CD4-positive, alpha-beta T cell treated with Interleukin-12 subunit alpha and Interleukin-12 subunit beta, for 1 hour (primary cell): ENCODE data around the gene DNM3.

Source experiments
- DNase-seq: peaks from one replicate; pipeline ENCODE4 v3.0.0-alpha.2; 2020

Gene DNM3

GRCh38 chr1:172380441-172381244, 539.3 kb downstream of the DNM3 start:
- DNase-seq, result peak; percentile 74

GRCh38 chr1:172381946-172382345, 540.6 kb downstream of the DNM3 start:
- DNase-seq, result no peak

- DNase-seq, result no peak
Observed at GRCh38 chr1:172382406-172382805, 541.1 kb downstream of the DNM3 start.

GRCh38 chr1:172382990-172383389, 541.7 kb downstream of the DNM3 start:
- DNase-seq, result no peak

- no peak for DNase-seq
Observed at GRCh38 chr1:172383536-172383935, 542.2 kb downstream of the DNM3 start.

DNA sequence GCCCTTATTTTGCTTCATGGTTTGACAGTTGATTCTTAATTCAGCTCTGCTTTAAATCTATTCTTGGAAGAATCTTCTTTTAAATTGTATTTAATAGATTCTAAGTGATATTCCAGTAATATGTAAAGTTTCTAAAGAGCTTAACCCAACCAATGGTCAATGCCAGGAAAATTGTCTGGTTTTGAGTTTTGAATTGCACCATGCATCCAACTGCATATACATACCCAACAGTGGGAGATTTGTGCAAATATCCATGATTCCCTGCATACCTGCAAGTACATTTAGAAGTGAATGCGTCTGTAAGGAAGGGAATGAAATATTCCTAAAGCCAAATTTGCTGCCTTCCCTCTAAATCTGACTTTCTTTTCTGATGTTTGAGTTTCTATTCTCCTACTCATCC, 543.4 kb downstream of the DNM3 start:
- DNase-seq, result no peak

DNA sequence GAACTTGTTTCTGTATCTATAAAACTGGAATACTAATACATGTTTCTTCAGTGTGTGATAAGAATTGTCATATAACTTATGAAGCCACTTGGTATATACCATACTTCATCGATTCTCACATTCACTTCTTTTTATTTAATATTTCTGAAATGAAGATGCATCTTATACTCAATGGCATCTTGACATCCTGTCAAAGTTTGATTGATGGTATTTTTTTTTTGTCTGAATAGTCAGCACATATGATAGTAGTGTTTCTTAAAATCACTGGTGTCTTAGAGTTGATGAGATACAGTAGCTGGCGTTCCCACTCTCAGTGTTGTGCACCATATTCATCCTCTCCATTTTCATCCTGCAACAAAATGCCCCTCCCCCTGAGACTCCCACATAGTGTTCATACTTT, 544.7 kb downstream of the DNM3 start:
- DNase-seq, result no peak

GRCh38 chr1:172388490-172388889, 547.2 kb downstream of the DNM3 start:
- no peak for DNase-seq

GRCh38 chr1:172390301-172390682, 549.0 kb downstream of the DNM3 start:
- no peak for DNase-seq

- no peak for DNase-seq
Observed at GRCh38 chr1:172390683-172391551, 549.6 kb downstream of the DNM3 start.

DNA sequence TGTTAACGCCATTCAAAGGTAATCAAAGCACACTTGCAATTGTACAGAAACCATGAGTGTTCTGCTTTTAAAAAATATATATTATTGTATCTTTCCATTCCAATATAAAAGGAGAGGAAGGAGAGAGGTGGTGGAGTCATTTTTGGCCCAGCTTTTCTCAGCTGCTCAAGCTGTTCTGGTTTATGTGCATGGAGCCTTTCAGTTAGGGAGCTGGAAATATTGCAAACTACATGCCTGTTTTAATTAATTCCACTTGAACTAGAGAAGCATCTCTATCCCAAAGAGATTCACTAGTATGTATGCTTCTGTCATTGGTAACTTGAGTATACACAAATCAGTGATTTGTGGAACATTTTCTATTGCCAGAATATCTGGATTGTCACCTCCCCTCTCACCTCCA, 550.7 kb downstream of the DNM3 start:
- no peak for DNase-seq

GRCh38 chr1:172393354-172393753, 552.1 kb downstream of the DNM3 start:
- DNase-seq, result no peak

- DNase-seq, result peak; percentile 75
Observed at GRCh38 chr1:172394141-172394751, 552.9 kb downstream of the DNM3 start.

DNA sequence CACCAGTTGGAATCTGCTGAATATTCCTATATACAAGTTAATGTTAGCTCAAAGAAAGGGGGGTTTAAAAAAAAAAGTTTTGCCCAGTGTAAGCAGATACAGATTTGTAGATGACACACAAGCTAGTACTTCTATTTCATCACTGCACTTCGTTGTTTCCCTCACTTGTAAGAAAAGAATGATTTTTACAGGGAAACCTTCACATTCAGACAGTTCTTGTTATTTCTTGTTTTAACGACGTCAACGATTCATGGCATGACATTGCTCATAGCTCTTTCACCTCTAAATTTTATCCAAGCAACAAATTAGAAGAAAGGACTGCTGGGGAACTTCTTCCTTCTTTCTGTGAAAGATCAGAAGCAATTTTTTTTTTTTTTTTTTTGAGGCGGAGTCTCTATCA, 553.5 kb downstream of the DNM3 start:
- no peak for DNase-seq

GRCh38 chr1:172395576-172395975, 554.3 kb downstream of the DNM3 start:
- DNase-seq, result no peak

GRCh38 chr1:172397221-172397620, 555.9 kb downstream of the DNM3 start:
- no peak for DNase-seq

DNA sequence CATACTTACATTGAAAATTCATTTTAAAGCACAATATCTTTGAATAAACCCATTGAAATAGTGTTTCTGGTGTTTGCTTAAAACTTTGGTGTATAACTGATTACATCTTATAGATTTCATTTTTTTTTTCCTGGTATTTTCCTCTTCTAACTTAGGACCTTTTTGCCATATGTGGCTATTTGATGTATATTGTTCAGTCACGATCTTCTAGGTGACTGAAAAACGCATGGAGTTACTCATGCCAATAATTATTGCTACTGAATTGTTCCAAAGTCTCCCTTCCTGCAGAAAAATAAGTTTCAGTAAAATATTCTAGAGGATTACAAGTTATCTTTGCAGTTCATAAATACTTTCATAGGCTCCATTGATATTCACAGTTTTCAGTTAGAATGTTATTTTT, 556.3 kb downstream of the DNM3 start:
- DNase-seq, result no peak

GRCh38 chr1:172398193-172398592, 556.9 kb downstream of the DNM3 start:
- DNase-seq, result no peak

DNA sequence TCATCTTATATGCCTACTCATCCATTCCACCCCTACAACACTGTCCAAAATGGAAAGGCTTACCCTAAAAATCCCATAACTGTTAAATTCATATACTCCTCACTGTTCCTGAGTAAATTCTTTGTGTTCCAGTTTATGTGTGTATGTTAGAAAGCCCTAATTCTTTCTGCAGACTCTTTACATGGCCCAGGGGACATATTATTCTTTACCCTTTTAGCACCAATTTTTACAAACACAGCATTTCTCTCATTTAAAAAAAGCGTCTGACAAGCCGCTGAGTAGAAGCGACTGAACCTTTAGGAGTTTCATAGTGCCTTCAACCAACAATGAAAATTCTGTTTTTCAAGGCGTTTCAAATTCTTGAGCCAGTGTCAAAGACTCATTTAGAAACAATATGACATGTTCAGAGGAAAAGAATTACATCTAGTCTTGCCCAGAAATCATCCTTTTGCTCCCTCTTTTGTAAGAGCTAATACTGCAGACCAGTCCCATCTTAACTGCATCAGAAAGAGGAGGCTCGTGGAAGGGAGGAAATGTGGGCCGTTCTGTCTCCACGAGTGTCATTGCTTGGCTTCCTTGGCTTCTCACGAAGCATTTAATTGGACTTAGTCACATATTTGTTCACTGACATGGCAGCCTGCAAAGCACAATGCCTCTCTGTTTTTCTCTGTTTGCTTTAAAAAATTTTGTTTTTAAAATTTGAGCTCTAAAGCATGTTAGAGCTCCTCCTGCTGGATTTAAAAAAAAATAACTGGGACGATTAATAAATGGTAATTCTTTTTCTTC, 557.9 kb downstream of the DNM3 start:
- DNase-seq, result peak; percentile 46

DNA sequence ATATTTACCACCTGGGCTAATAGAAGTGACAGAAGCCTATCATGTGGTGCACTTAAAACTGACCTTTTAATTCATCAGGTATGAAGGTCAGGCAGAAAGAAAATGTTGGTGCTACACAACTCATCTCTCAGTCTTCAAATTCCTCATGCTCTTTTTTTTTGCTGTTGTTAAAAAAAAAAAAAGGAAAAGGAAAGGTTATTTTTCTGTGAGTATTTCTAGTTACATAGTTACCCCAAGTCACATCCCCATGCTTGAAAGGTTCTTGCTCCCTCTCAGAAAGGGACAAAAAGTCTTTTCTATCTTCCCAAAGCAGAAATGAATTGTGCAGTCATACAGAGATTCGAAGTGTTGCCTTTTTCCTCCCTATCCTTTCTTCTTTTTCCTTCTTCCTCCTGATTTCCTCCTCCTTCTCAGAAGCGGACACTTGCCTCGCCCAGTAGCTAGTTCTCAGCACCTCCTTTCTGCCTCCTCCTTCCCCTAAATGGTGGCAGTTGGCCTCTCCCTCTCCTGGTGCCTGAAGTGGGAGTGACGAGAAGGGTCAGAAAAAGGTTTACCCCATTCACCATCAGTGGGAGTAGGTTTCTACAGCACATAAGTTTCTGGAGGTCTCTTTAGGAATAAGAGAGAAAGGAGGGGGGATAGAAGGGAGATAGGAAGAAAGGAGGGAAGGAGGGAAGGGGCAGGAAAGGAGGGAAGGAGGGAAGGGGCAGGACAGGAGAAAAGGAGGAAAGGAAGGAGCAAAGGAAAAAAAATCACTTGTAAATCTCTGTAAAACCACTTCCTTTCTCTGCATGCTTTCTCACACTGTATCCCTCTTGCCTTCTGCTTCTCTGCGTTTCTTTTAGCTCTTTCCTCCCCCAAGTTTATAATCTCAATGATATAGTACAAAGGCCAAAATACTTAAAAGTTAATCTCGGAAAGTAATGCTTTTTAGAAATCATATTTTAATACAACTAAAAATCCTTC, 558.7 kb downstream of the DNM3 start:
- no peak for DNase-seq

DNA sequence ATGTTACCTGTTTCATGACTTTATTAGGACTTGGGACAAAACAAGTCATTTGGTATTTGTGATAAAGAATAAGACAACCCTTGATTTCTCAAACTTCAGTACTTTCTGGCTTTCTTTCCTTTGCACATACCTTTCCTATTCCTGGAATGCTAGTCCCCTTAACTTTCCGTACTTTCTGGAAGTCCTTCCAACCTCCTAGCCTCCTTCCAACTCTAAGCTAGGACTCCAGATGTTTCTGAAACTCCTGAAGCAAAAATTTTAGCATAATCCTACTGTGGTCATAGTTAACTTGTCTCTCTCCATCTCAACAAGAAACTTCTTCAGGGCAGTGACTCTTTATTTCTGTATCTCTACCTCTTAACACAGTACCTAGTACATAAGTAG, 559.4 kb downstream of the DNM3 start:
- no peak for DNase-seq

GRCh38 chr1:172401477-172401876, 560.2 kb downstream of the DNM3 start:
- DNase-seq, result no peak
